Upper lobe of left lung (tissue), 6 donors: ENCODE data around the gene KNL1. TPM values are rescaled to one million over a fixed set of nuclear protein-coding genes. Genes with fewer than 3 reads are reported as not detected.

Experiments used
- ATAC-seq, 2 donors: fragments of 200-7000 bp; cut with Tn5 transposase; one replicate each; pipeline ENCODE4 v1.9.1; 2022; ENCODE audit warnings: mild to moderate bottlenecking in 2 of 2, moderate library complexity in 2 of 2; ENCODE audit not compliant: low FRiP score in 2 of 2
- DNase-seq, 2 donors: peaks; one replicate each; pipeline ENCODE4 v3.0.0-alpha.2; 2019 to 2020
- H3K27ac ChIP-seq, 4 donors: fragments of 200-600 bp; sonication (generic); one replicate each; pipeline ENCODE4 v1.5.1; 2016 to 2019
- H3K27me3 ChIP-seq, 4 donors: fragments of 200-600 bp; sonication (generic); one replicate each; pipeline ENCODE4 v1.5.1; 2017 to 2019
- H3K36me3 ChIP-seq, 4 donors: fragments of 200-600 bp; sonication (generic); one replicate each; pipeline ENCODE4 v1.5.1; 2016 to 2019
- H3K4me1 ChIP-seq, 4 donors: fragments of 200-600 bp; sonication (generic); one replicate each; pipeline ENCODE4 v1.5.1; 2018 to 2019
- H3K4me3 ChIP-seq, 4 donors: fragments of 200-600 bp; sonication (generic); one replicate each; pipeline ENCODE4 v1.5.1; 2017 to 2019; ENCODE audit warnings: mild to moderate bottlenecking in 2 of 4, moderate library complexity in 1 of 4
- H3K9me3 ChIP-seq, 4 donors: fragments of 200-600 bp; sonication (generic); one replicate each; pipeline ENCODE4 v1.5.1; 2018 to 2019
- EP300 ChIP-seq, 4 donors: sonication (generic); formaldehyde crosslinking; IDR thresholded peaks; one replicate each; pipeline ENCODE4 v1.5.1; 2017; ENCODE audit warnings: antibody characterized with exemption in 4 of 4, control low read depth in 2 of 4
- POLR2A ChIP-seq, 4 donors: fragments of 450-650 bp; IDR thresholded peaks; one replicate each; pipeline ENCODE4 v1.5.1; 2016 to 2017; ENCODE audit warnings: antibody characterized with exemption in 4 of 4, mild to moderate bottlenecking in 2 of 4
- POLR2AphosphoS5 ChIP-seq, 2 donors: sonication (generic); formaldehyde crosslinking; IDR thresholded peaks; one replicate each; pipeline ENCODE4 v1.5.1; 2017; ENCODE audit warnings: antibody characterized with exemption in 2 of 2
- WGBS, 2 donors: methylation state at CpG; one replicate each; pipeline ENCODE4 v1.1.5; 2017 to 2018; 5-methylcytosine and 5-hydroxymethylcytosine counted together
- total RNA-seq, 6 donors: library from RNA; depleted of rRNA in 4 of 6; stranded (reverse); fragments of >200 nt in 4 of 6; gene quantifications; one replicate each; pipeline versions ENCODE4 v1.1.0 to v1.2.1, GENCODE V29; 2016 to 2021
- TF ChIP-seq, protein P1 (sequence below), 6 experiments: fragments of 450-650 bp in 4 of 6; fragments of 200-600 bp in 2 of 6; sonication (generic) in 2 of 6; IDR thresholded peaks; one replicate each; pipeline ENCODE4 v1.5.1; 2016 to 2019; ENCODE audit warnings: antibody characterized with exemption in 6 of 6
- donor health status: DM: no; HTN: no; CAD: no; lungs with moderate emphysema.
- donor health status: DM: no; HTN: yes; CAD: no; lungs with severe emphysema.

KNL1 gene, protein sequence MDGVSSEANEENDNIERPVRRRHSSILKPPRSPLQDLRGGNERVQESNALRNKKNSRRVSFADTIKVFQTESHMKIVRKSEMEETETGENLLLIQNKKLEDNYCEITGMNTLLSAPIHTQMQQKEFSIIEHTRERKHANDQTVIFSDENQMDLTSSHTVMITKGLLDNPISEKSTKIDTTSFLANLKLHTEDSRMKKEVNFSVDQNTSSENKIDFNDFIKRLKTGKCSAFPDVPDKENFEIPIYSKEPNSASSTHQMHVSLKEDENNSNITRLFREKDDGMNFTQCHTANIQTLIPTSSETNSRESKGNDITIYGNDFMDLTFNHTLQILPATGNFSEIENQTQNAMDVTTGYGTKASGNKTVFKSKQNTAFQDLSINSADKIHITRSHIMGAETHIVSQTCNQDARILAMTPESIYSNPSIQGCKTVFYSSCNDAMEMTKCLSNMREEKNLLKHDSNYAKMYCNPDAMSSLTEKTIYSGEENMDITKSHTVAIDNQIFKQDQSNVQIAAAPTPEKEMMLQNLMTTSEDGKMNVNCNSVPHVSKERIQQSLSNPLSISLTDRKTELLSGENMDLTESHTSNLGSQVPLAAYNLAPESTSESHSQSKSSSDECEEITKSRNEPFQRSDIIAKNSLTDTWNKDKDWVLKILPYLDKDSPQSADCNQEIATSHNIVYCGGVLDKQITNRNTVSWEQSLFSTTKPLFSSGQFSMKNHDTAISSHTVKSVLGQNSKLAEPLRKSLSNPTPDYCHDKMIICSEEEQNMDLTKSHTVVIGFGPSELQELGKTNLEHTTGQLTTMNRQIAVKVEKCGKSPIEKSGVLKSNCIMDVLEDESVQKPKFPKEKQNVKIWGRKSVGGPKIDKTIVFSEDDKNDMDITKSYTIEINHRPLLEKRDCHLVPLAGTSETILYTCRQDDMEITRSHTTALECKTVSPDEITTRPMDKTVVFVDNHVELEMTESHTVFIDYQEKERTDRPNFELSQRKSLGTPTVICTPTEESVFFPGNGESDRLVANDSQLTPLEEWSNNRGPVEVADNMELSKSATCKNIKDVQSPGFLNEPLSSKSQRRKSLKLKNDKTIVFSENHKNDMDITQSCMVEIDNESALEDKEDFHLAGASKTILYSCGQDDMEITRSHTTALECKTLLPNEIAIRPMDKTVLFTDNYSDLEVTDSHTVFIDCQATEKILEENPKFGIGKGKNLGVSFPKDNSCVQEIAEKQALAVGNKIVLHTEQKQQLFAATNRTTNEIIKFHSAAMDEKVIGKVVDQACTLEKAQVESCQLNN (N-terminal part only)
- 1 to 10 TPM in 3 of 6 donors, under 1 TPM in 3; under 0.01 to 2.4 (median 1.3) TPM for total RNA-seq

DNA sequence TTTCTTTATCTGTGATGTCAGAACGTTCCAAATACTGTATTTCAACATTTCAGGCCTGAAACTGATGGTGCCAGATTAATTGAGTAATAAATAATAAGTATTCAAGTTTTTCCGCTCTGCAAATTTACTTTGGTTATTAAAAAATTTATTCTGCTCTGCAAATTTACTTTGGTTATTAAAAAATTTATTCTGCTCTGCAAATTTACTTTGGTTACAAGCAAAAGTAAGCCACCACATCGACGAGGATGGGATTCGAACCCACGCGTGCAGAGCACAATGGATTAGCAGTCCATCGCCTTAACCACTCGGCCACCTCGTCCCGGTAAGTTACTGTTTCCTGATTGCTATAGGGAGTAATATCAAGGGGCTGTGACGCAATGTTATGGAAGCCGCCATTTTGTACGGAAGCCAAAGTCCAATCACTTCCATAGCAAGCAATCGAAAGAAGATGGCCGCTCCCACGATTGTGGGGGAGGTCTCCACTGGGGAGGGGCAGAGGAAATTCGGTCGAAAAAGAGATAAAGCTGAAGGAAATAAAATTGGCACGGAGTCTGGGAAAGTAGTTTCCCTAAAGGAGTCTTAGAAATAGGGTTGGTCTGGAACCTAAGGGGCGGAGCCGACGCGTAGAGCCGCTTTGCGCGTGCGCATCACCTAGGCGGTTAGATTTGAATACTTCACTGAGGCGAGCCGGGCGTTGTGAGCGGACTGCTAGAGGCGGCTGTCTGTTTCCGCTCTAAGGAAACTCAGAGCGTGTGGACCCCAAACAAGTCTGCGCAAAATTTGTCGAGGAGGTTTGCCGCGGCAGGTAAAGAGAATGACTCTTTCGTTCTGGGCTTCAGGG, at the start of gene KNL1:
KNL1 (plus strand) TSS at position 662 of the 841 bp plus-strand sequence. CDS start 8,683 bp downstream, outside the sequence.
- TF ChIP-seq POLR2AphosphoS5 (IDR thresholded peaks at IDR 0.05), result peak; percentile 66 to 88
- TF ChIP-seq, protein P1, sequence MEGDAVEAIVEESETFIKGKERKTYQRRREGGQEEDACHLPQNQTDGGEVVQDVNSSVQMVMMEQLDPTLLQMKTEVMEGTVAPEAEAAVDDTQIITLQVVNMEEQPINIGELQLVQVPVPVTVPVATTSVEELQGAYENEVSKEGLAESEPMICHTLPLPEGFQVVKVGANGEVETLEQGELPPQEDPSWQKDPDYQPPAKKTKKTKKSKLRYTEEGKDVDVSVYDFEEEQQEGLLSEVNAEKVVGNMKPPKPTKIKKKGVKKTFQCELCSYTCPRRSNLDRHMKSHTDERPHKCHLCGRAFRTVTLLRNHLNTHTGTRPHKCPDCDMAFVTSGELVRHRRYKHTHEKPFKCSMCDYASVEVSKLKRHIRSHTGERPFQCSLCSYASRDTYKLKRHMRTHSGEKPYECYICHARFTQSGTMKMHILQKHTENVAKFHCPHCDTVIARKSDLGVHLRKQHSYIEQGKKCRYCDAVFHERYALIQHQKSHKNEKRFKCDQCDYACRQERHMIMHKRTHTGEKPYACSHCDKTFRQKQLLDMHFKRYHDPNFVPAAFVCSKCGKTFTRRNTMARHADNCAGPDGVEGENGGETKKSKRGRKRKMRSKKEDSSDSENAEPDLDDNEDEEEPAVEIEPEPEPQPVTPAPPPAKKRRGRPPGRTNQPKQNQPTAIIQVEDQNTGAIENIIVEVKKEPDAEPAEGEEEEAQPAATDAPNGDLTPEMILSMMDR (IDR thresholded peaks at IDR 0.05), result peak in 1 of 6 experiments; percentile 10
- TF ChIP-seq POLR2A (IDR thresholded peaks at IDR 0.05), result peak in 1 of 4 donors; percentile 50
- peak in 1 of 4 donors; percentile 57 for TF ChIP-seq EP300 (IDR thresholded peaks at IDR 0.05)
- peak within 1 kb of the TSS; percentile 64 to 84 (median 76) for H3K4me3 ChIP-seq
- peak; percentile 90 to 92 for DNase-seq
- H3K27me3 ChIP-seq, result no peaks in the 10 kb centered on the region
- WGBS, 2 donors, result 3% methylated on average over 38 to 41 of the region's 41 CpGs
- no peaks in the 10 kb centered on the region for H3K36me3 ChIP-seq
- H3K9me3 ChIP-seq, result no peaks in the 10 kb centered on the region
- H3K4me1 ChIP-seq, result peaks cover 8 to 17% (median 11%) of the 10 kb centered on the region in 4 donors
- H3K27ac ChIP-seq, result peak within 1 kb of the TSS; percentile 88 to 94 (median 92)
- ATAC-seq, result peak; percentile 94 to 96

DNA sequence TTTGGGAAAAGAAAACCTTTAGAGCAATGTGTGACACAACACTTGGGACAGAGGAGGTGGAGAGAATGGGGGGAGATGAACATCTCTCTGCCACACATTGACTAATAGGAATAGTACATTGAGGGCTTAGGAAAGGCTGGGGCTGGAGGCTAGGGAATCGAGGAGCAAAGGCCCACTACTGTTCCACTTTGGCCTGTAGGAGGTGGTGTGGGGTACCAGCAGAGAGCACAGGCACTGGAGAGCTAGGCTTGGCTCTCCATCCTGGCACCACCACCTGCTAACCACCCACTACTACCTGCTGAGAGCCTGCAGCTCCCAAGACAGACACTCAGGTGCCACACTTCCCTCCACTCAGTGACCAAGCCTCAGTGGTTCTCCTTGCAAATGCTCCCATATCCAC, 48.6 kb upstream of the KNL1 start:
- no peak for ATAC-seq
- no peak overlapping the region for H3K27ac ChIP-seq
- 64 to 78% methylated on average over 1 of the region's 1 CpG for WGBS, 2 donors
- H3K27me3 ChIP-seq, result no peaks in the 10 kb centered on the region
- no peak for DNase-seq
- no peak for TF ChIP-seq EP300 (IDR thresholded peaks at IDR 0.05)
- no peak for TF ChIP-seq POLR2A (IDR thresholded peaks at IDR 0.05)
- TF ChIP-seq, protein P1 (IDR thresholded peaks at IDR 0.05), result no peak
- no peak for TF ChIP-seq POLR2AphosphoS5 (IDR thresholded peaks at IDR 0.05)
- peaks cover 0 to 4% (median 0%) of the 10 kb centered on the region in 4 donors for H3K4me1 ChIP-seq
- peaks cover 0 to 18% (median 3%) of the 10 kb centered on the region in 4 donors for H3K36me3 ChIP-seq
- no peaks in the 10 kb centered on the region for H3K9me3 ChIP-seq
- H3K4me3 ChIP-seq, result no peak overlapping the region

DNA sequence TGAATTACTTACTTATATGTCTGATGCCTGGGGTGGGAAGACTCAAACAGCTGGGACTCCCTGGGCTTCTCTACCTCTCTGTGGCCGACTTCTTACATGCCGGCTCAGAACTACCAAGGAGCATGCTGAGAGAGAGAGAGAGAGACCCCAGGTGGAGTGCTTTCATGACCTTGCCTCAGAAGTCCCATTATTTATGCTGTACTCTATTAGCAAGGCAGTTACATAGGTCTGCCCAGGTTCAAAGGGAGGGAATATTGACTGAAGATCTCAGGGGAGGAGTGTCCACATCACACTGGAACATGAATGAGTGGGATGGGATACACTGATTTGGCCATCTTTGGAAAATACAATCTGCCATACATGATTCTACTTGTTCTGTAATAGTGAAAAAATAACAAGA, 45.4 kb upstream of the KNL1 start:
- Histone ChIP-seq H3K27me3 (no peaks in the 10 kb centered on the region), H3K27ac (no peak overlapping the region), H3K4me3 (no peak overlapping the region), H3K36me3 (peaks cover 0 to 38% (median 14%) of the 10 kb centered on the region in 4 donors), H3K4me1 (peaks cover 0 to 4% (median 0%) of the 10 kb centered on the region in 4 donors), H3K9me3 (no peaks in the 10 kb centered on the region)
- DNase-seq, result no peak
- WGBS, 2 donors, result 95 to 100% methylated on average over 2 of the region's 2 CpGs
- no peak for ATAC-seq
- TF ChIP-seq, protein P1 (IDR thresholded peaks at IDR 0.05), result no peak
- no peak for TF ChIP-seq EP300 (IDR thresholded peaks at IDR 0.05)
- no peak for TF ChIP-seq POLR2AphosphoS5 (IDR thresholded peaks at IDR 0.05)
- TF ChIP-seq POLR2A (IDR thresholded peaks at IDR 0.05), result no peak

GRCh38 chr15:40549894-40550293, 44.2 kb upstream of the KNL1 start:
- Histone ChIP-seq H3K9me3 (no peaks in the 10 kb centered on the region), H3K27ac (peak overlapping the region in 1 of 4 donors; percentile 17), H3K4me1 (peaks cover 0 to 4% (median 0%) of the 10 kb centered on the region in 4 donors), H3K36me3 (peaks cover 0 to 48% (median 16%) of the 10 kb centered on the region in 4 donors), H3K27me3 (no peaks in the 10 kb centered on the region), H3K4me3 (no peak overlapping the region)
- TF ChIP-seq POLR2AphosphoS5 (IDR thresholded peaks at IDR 0.05), result no peak
- no peak for TF ChIP-seq POLR2A (IDR thresholded peaks at IDR 0.05)
- TF ChIP-seq EP300 (IDR thresholded peaks at IDR 0.05), result no peak
- TF ChIP-seq, protein P1 (IDR thresholded peaks at IDR 0.05), result no peak
- DNase-seq (no peak), ATAC-seq (no peak)
- 83 to 95% methylated on average over 6 to 9 of the region's 9 CpGs for WGBS, 2 donors
